GM12865 (cell line): ENCODE data around the gene PPP2R5C.
A peak's percentile ranks its signal among the peaks of the same experiment; 100 is the strongest.

Experiments used
- DNase-seq: peaks from one replicate; pipeline ENCODE4 v3.0.0; 2010; ENCODE audit warnings: low read depth
- H3K4me3 ChIP-seq: 2 replicates; pipeline ENCODE4 v1.5.1; 2011; ENCODE audit warnings: mild to moderate bottlenecking, low read depth, low read length, control low read depth
- CTCF ChIP-seq: IDR thresholded peaks from 2 replicates; pipeline ENCODE4 v1.5.1; 2011; ENCODE audit warnings: low read length, control low read depth, low read depth, inconsistent platforms; ENCODE audit not compliant: insufficient read depth; ENCODE audit errors: missing control alignments

PPP2R5C gene

GRCh38 chr14:101840649-101841369 is 79.3 kb downstream of the PPP2R5C start:
- DNase-seq: no peak
- no peak overlapping the region for H3K4me3 ChIP-seq
- no peak for TF ChIP-seq CTCF

- no peak for TF ChIP-seq CTCF
- H3K4me3 ChIP-seq: no peak overlapping the region
- no peak for DNase-seq
Observed at GRCh38 chr14:101843038-101843437, 81.5 kb downstream of the PPP2R5C start.

- H3K4me3 ChIP-seq: peak overlapping the region; percentile 3; the same call in 1 of the 2 replicates
- peak; percentile 63 for TF ChIP-seq CTCF
- peak; percentile 88 for DNase-seq
Observed at GRCh38 chr14:101843665-101844064, 82.2 kb downstream of the PPP2R5C start.

GRCh38 chr14:101844219-101844618 is 82.7 kb downstream of the PPP2R5C start:
- H3K4me3 ChIP-seq: peak overlapping the region; percentile 3

GRCh38 chr14:101844751-101845150 is 83.2 kb downstream of the PPP2R5C start:
- TF ChIP-seq CTCF: no peak
- peak; percentile 41 for DNase-seq
- no peak overlapping the region for H3K4me3 ChIP-seq

More at GRCh38 chr14:101844219-101844618, 82.7 kb downstream of the PPP2R5C start:
- DNase-seq: peak; percentile 77
- TF ChIP-seq CTCF: no peak

GRCh38 chr14:101845496-101845895 is 84.0 kb downstream of the PPP2R5C start:
- TF ChIP-seq CTCF: no peak
- no peak overlapping the region for H3K4me3 ChIP-seq
- no peak for DNase-seq

GRCh38 chr14:101845896-101846295 is 84.4 kb downstream of the PPP2R5C start:
- TF ChIP-seq CTCF: no peak
- DNase-seq: no peak
- H3K4me3 ChIP-seq: no peak overlapping the region
